GM19455 (cell line): ENCODE measurements around the gene ACTR1A.
"Not testable (repeated sequence)": the region's sequence is repeated elsewhere in the genome, so short reads cannot be mapped to it uniquely, and the experiment has no call there.

ENCODE experiments used
- ATAC-seq: cut with Tn5 transposase; IDR thresholded peaks from one replicate; pipeline ENCODE4 v1.9.1; 2021; ENCODE audit not compliant: unreplicated experiment

The ACTR1A gene

DNA sequence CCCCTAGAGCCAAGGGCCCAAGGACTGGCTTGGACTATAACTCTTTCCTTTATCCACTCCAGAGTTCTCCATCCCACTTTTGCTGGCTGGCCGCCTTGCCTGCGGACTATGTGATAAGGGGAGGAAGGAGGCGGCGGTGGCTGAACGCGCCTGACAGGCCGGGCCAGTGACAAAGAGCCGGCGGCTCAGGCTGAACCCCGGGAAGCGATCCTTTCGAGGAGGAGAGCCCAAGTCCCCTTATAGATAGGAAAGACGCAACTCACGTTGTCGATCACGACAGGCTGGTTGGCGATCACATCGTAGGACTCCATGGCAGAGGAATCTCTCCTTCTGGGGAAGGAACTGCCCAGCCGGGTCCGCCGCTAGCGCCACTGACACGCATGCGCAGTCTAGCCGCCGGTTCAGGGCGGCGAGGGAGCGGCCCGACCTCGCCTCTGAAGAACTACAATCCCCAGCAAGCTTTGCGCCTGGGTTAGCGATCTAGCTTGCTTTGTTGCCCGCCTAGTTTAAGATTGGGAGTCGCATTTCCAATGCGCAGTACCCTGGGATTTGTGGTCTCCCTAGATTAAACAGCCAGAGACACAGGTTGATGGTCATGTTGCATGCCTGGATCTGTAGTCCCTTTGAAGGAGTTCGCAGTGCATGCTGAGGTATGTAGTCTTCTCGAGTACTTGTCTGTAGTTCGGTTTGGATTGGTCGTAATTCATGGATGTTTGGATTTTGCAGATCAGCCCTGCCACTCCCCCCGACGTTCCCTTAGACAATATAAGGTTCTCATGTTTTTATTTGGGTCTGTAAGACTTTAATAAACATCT lies at the start of gene ACTR1A:
Gene ACTR1A (minus strand): TSS at position 376 of the 815 bp plus-strand sequence. CDS start 65 bp downstream, at position 311.
- ATAC-seq: peak; percentile 56

DNA sequence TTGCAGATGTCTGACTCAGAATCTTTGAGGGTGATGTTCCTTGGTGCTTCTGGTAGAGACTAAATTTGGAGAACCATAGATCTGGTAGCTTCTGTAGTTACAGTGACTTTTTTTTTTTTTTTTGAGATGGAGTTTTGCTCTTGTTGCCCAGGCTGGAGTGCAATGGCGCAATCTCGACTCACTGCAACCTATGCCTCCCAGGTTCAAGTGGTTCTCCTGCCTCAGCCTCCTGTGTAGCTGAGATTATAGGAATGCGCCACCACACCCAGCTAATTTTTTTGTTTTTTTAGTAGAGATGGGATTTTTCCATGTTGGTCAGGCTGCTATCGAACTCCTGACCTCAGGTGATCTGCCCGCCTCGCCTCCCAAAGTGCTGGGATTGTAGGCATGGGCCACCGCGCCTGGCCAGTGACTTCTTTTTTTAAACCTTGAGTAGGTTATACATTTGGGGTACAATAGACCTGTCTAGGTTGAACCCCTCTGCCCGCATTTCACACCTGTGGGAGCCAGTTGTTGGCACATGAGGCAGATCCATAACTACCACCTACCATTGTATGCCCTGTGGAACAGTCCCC lies 48.2 kb upstream of the ACTR1A start:
- ATAC-seq: no peak

DNA sequence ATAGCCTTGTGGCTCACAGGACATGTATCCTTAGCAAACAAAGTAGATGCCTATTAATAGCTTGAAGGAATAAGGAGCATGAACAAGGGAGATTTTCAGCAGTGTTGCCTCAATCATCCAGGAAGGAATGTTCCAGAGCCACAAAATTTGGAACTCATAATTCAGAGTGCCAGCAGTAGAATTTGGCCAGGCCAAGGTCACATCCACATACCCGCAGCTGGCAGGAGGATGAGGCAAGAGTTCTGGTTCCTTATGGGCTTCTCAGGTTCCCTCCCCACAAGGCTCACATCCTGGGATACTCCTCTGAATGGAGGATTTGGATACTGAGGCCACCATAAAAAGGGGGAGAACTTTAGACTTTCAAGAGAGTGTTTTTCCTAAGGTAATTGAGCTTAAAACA lies 47.0 kb upstream of the ACTR1A start:
- ATAC-seq: no peak

DNA sequence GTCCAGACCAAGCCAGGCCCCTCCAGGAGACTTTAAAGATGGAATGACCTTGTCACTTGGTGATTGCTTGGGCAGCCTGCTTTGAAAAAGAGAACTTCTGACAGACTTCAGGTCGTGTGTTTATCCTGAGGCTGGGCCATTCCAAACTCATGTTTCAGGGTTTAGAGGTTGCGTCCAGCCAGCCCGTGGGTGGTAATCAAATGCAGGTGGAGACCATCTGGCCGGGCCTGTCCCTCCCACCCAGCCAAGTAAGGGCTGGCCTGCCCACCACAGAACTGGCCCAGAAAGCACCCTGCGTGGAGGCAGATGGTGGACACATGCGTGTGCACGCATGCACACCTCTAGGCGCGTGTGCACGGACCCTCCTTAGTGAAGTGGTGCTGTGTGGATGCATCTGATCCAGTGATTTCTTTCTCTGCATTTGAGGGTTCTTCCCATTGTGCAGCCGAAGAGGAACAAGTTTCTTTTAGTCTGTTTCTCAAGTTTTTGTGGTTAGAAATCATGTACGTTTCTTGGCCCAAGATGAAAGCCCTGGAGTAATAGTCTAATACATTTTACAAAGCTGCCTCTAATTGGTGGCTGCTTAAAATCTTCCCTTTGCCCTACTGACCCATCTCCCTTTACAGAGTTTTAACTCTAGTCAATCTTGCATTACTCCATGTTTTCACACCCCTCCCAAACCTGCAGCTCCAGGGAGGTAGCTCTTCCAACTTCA lies 44.3 kb upstream of the ACTR1A start:
- ATAC-seq: no peak

DNA sequence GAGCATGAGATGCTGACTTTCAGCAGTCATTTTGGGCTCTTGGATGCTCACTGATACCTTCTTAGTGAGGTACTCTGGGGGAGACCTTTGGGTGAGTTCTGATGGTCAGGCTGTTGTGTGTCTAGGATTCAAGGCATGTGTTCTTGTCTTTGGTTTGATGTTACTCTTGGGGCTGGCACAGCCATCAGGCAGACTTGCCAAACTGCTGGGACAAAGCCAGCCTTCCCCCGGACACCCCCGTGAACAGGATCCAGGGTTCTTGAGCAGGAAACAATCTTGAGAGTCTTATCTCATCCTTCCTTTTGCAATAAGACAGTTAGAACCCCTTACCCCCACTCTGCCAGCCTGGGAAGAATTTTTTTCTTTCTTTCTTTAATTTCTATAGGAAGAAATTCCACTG lies 43.5 kb upstream of the ACTR1A start:
- no peak for ATAC-seq

GRCh38 chr10:102545265-102545871 lies 42.9 kb upstream of the ACTR1A start:
- no peak for ATAC-seq

DNA sequence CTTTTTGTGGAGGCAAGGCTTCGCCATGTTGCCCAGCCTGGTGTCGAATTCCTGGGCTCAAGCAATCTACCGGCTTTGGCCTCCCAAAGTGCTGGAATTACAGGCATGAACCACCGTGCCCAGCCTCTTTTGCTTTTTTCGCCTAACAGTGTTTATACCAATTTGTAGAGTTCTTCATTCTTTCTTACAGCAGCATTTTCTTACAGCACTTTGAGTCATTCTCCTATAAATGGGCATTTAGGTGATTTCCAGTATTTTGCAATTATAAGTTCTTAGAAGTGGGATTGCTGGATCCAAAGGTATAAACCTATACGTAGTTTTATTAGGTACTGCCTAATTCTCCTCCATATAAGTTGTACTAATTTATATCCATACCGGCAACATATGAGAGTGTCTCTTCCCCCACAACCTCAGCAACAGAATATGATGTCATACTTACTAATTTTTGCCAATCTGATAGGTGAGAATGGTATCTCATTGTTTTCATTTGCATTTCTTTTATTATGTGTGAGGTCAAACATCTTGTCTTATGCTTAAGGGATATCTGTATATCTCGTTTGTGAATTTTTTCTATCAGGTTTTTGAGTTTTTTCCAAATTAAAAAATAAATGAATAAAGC lies 40.4 kb upstream of the ACTR1A start:
- no peak for ATAC-seq

- peak; percentile 81 for ATAC-seq
Observed at GRCh38 chr10:102540023-102540422, 37.5 kb upstream of the ACTR1A start.

DNA sequence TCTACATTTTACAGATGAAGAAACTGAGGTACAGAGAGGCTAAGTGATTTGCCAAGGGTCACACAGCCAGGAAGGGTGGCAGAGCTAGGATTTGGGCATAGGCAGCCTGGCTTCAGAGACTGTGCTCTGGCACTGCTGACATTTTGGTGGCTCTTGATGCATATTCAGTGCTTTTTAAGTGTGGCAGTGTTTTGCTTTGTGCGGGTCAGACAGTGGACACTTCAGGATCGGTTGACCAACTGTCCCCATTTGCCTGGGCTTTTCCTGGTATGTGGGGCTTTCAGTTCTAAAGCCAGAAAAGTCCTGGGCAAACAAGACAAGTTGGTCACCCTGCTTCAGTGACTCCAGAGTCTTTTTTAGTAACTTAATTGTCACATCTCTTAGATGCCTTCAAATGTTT lies 36.3 kb upstream of the ACTR1A start:
- ATAC-seq: no peak

DNA sequence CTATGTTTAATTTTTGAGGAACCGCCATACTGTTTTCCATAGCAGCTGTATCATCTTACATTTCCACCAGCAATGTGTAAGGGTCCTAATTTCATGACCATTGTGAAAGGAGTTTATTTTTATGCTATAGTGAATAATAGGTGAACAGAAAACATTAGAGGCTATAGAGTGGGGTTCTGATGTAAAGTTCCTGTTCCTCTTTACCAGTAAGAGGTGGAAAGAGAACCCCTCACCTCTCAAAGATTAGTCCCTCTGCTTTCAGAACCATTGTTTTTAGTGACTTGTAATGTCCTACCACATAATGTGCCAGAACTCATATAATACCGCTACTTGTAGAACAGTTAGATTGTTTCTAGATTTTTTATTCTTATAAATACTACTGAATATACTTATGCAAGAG lies 35.4 kb upstream of the ACTR1A start:
- ATAC-seq: no peak

- ATAC-seq: no peak
Observed at GRCh38 chr10:102537367-102537766, 34.9 kb upstream of the ACTR1A start.

DNA sequence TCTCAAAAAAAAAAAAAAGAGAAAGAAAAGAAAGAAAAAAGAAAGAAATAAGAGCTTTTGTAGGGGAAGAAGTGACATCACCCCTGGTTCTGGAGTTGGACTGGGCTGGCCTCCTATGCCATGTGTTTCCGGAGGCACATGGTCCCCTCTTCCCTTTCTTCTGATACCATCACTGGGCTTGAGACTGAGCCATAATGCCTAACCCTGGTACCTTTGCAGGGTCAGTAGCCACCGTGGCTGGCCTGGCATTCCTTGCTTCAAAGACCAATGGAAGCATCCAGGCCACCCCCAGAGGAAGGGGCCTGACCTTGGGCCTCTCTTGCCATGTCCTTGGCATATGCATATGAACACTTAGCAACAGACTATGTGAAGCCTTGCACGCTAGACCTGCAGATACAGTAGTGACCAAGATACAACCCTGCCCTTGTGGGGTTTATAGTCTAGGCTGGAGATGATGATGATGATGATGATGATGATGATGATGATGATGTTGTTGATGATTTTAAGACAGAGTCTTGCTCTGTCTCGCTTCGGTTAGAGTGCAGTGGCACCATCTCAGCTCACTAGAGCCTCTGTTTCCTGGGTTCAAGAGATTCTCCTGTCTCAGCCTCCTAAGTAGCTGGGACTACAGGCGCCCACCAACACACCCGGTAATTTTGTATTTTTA lies 33.1 kb upstream of the ACTR1A start:
- ATAC-seq: no peak

DNA sequence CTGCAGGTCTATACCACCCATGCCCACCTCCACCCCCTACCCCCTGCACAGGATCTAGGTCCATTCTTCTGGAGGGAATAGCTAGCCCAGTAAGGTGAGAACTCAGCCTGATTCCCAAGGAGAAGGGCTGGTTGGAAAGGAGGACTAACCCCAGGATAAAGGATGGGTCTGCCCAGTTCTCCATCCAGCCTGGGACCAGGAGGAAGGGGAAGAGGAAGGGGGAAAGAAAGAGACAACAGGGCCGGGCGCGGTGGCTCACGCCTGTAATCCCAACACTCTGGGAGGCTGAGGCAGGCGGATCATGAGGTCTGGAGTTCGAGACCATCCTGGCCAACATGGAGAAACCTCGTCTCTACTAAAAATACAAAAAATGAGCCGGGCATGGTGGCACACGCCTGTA lies 32.5 kb upstream of the ACTR1A start:
- ATAC-seq: not testable (repeated sequence)

DNA sequence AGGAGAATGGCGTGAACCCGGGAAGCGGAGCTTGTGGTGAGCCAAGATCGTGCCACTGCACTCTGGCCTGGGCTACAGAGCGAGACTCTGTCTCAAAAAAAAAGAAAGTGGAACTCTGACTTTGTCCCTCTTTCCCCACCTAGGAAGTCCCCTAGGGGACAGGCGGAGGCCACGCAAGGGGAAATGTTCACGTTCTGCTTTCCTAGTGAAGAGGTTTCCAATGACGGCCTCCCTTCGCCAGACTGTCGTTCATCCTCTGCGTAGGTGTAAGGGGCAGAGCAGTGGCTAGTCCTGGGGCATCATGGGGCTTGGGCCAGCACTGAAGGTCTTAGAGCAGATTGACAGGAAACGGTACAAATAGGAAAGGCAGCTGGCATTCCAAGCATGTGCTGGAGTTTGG lies 31.8 kb upstream of the ACTR1A start:
- ATAC-seq: no peak

DNA sequence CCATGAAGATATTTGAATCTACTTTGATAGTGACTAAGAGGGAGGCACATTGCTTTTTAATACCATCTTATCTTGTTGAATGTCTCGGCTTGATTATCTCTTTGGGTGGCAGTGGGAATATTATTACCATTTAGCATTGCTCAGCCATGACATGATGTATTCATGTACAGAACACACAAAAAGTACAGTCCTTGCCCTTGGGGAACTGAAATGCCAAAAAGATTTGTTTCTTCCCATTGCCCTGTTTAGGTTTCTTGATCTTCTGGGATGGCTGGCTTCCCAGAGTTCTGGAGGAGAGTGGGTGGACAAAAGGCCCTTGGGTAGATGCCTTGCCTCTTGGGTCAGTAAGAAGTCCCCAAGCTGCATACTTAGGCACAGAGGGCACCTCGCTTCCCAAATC lies 25.0 kb upstream of the ACTR1A start:
- no peak for ATAC-seq

DNA sequence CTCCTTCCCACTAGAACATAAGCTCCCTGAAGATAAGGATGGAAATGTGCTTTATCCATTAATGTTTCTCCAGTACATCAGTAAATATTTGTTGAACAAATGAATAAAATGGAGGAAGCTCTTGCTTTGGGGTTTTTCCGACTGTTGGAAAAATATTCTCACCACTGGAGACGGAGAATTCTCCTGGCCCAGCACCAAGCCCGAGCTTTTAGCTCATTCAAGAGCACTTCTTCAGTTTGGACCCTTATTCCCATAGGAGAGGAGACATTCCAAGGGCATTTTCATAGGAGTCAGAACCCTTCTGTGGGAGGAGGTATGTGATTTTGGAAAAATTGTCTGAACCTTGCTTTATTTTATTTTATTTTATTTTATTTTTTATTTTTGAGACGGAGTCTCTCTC lies 22.2 kb upstream of the ACTR1A start:
- no peak for ATAC-seq

DNA sequence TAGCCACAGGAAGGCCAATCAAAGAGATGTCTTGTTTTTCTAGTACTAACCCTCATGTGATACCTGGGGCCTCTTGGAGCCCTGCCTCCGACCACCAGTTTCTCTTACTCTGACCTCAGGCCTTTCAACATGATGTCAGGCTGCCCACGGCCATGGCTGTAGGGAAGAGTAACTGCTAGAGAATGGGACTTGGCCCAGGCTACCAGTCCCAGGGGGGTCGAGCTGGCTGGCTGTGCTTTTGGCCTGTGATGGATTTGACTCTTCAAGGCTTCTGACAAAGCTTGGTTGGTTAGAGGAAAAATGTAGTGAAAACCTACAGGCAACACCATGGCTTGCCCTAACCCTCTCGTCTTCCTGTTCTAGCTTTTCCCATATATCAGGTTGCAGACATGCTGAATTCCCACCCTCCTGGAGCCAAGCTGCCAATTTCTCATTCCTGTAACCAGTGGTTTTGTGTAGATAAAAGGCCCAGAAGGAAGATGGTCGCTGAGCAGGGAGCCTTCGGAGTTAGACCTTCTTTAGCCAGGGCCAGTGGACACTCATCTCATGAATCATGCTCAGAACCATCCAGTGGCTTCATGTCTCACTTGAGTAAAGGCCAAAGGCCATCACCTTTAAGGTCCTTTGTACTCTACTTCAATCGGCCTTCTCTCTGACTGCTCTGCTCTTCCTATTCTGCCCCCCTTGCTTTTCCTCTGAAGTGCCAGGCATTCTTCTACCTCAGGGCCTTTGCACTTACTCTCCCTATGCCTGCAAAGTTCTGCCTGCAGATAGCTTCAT lies 20.9 kb upstream of the ACTR1A start:
- no peak for ATAC-seq

DNA sequence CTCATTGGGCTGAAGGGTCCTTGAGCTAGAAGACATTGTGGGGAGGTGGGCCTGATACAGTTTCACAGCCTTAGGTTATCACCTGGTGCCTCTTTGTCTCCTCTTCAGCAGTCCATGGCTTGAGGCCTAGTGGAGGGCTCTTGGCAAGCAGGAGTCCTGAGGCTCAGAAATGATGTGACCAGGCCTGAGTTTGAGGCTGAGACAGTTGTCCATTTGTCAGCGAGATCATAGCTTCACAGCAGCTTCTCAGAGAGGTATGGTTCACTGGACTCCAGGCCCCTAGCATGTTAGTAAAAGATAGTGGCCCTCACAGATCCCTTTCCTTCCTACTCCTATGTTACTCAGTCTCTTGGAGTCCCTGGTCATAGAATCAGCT lies 20.4 kb upstream of the ACTR1A start:
- ATAC-seq: no peak

DNA sequence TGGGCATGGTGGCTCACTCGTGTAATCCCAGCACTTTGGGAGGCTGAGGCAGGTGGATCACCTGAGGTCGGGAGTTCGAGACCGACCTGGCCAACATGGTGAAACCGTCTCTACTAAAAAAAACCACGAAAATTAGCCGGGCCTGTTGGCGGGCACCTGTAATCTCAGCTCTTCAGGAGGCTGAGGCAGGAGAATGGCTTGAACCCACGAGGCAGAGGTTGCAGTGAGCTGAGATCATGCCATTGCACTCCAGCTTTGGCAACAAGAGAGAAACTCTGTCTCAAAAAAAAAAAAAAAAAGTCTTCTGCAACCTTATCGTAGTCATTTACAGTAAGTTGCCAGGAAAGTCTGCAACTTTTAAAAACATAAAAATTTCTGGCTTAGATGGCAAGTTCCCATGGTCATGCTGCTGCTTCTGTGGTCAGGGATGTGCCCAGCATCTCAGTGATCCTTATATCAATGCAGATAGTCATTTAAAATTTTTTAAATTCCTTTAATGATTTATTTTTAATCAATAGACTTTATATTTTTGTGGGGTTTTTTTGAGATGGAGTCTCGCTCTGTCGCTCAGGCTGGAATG lies 16.8 kb upstream of the ACTR1A start:
- no peak for ATAC-seq

- no peak for ATAC-seq
Observed at GRCh38 chr10:102517553-102517952, 15.0 kb upstream of the ACTR1A start.
